ENCODE results near the gene EIF4H.

- no peak for TF ChIP-seq POLR2A (IDR thresholded peaks at IDR 0.05)
- TF ChIP-seq CTCF (IDR thresholded peaks at IDR 0.05) = no peak
- no peak for TF ChIP-seq EP300 (IDR thresholded peaks at IDR 0.05)
These were observed 42.2 kb downstream of the EIF4H start for GRCh38 chr7:74216361-74216761.
